ENCODE measurements around the gene GPR37.

DNA sequence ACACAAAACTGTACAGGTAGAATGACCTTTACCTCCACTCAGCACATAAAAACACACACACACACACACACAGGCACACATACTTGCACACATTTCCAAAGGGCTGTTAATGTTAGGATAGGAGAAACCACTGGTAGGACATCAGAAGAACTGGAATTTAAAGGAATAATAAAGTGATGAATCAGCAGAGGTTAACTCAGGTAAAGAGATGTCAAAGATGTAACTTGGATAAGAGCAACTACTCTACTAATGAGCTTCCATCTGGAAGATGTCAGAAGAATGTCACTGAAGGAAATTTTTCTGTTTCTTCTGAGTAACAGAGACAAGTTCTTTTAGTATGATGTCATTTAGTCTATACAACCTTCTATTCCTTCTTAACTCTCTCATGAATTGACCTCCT, 26.4 kb upstream of the GPR37 start:
- TF ChIP-seq POLR2A (IDR thresholded peaks at IDR 0.05): no peak
- TF ChIP-seq, protein P1, sequence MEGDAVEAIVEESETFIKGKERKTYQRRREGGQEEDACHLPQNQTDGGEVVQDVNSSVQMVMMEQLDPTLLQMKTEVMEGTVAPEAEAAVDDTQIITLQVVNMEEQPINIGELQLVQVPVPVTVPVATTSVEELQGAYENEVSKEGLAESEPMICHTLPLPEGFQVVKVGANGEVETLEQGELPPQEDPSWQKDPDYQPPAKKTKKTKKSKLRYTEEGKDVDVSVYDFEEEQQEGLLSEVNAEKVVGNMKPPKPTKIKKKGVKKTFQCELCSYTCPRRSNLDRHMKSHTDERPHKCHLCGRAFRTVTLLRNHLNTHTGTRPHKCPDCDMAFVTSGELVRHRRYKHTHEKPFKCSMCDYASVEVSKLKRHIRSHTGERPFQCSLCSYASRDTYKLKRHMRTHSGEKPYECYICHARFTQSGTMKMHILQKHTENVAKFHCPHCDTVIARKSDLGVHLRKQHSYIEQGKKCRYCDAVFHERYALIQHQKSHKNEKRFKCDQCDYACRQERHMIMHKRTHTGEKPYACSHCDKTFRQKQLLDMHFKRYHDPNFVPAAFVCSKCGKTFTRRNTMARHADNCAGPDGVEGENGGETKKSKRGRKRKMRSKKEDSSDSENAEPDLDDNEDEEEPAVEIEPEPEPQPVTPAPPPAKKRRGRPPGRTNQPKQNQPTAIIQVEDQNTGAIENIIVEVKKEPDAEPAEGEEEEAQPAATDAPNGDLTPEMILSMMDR (IDR thresholded peaks at IDR 0.05 in 8 of 11, conservative IDR thresholded peaks at IDR 0.05 in 3 of 11): no peak

Data from spleen (tissue), 7 donors.